A673 (cell line): ENCODE data around the gene DPH3. TPM values are rescaled to one million over a fixed set of nuclear protein-coding genes. Genes with fewer than 3 reads are reported as not detected.

Experiments
- BruUV-seq: library from RNA; stranded (reverse); fragments of 400-500 nt; replicated peaks from 2 replicates; lab custom pipeline; 2021; lab: Mats Ljungman, UMichigan
- CTCF ChIA-PET: fragments of 300-600 bp; sonication (Branson Sonifier 250); formaldehyde crosslinking; loops from one replicate; lab custom pipeline; 2022; ENCODE audit warnings: antibody characterized with exemption; lab: Charles Lee
- POLR2A ChIA-PET: fragments of 300-600 bp; sonication (Branson Sonifier 250); formaldehyde crosslinking; loops from one replicate; lab custom pipeline; 2022; ENCODE audit warnings: antibody characterized with exemption; ENCODE audit not compliant: low non-redundant PET; lab: Charles Lee
- DNase-seq: peaks from one replicate; pipeline ENCODE4 v3.0.0-alpha.2; 2015; ENCODE audit warnings: low spot score
- H3K27ac ChIP-seq: fragments of 200-600 bp; sonication (generic); 2 replicates; pipeline ENCODE4 v1.5.1; 2016; ENCODE audit warnings: mixed run types, low read depth, mild to moderate bottlenecking, mixed read lengths, antibody characterized with exemption, low read length; ENCODE audit not compliant: poor library complexity, severe bottlenecking
- H3K27me3 ChIP-seq: fragments of 200-600 bp; sonication (generic); replicated peaks from 2 replicates; pipeline ENCODE4 v1.6.1; 2017; ENCODE audit warnings: mixed run types, low read depth, mild to moderate bottlenecking, mixed read lengths, antibody characterized with exemption, low read length; ENCODE audit not compliant: insufficient read depth, poor library complexity
- H3K36me3 ChIP-seq: fragments of 200-600 bp; sonication (generic); 2 replicates; pipeline ENCODE4 v1.6.1; 2016; ENCODE audit warnings: mixed run types, mild to moderate bottlenecking, mixed read lengths, antibody characterized with exemption, low read length; ENCODE audit not compliant: insufficient read depth, poor library complexity, severe bottlenecking
- H3K4me1 ChIP-seq: fragments of 200-600 bp; sonication (generic); 2 replicates; pipeline ENCODE4 v1.6.1; 2017; ENCODE audit warnings: mixed run types, mild to moderate bottlenecking, mixed read lengths, antibody characterized with exemption, low read length; ENCODE audit not compliant: insufficient read depth, poor library complexity, severe bottlenecking
- H3K4me3 ChIP-seq: fragments of 200-600 bp; sonication (generic); 2 replicates; pipeline ENCODE4 v1.5.1; 2016; ENCODE audit warnings: low read depth, mixed run types, mild to moderate bottlenecking, mixed read lengths, low read length; ENCODE audit not compliant: poor library complexity, severe bottlenecking
- H3K9me3 ChIP-seq: fragments of 200-600 bp; sonication (generic); 2 replicates; pipeline ENCODE4 v1.6.1; 2016; ENCODE audit warnings: mixed run types, low read depth, mild to moderate bottlenecking, mixed read lengths, antibody characterized with exemption, low read length; ENCODE audit not compliant: poor library complexity, severe bottlenecking
- CTCF ChIP-seq: fragments of 300-800, 200-600 bp; sonication (generic); conservative IDR thresholded peaks from 2 replicates; pipeline ENCODE4 v1.5.1; 2017; ENCODE audit warnings: low read depth, mild to moderate bottlenecking, antibody characterized with exemption, low read length, moderate library complexity, mixed read lengths
- EZH2 ChIP-seq: fragments of 200-600 bp; sonication (generic); IDR thresholded peaks from 2 replicates; pipeline ENCODE4 v1.6.1; 2017; ENCODE audit warnings: borderline replicate concordance, low read depth, mild to moderate bottlenecking, mixed read lengths, antibody characterized with exemption, low read length; ENCODE audit not compliant: poor library complexity, severe bottlenecking
- intact Hi-C: fragments of 100-400 bp; cut with micrococcal nuclease; formaldehyde crosslinking; loops from one replicate; pipeline ENCODE4 v1.10.0; 2022; ENCODE audit not compliant: unreplicated experiment
- total RNA-seq: library from RNA; stranded (reverse); gene quantifications from 2 replicates; pipeline ENCODE4 v1.2.3, GENCODE V29; 2021

DPH3 gene
- total RNA-seq, 1 experiment from 2014 or later = 26.4 TPM

- Histone ChIP-seq H3K9me3 (no peaks in the 10 kb centered on the region), H3K27ac (no peak overlapping the region), H3K4me1 (no peaks in the 10 kb centered on the region), H3K4me3 (no peak overlapping the region), H3K27me3 (no peaks in the 10 kb centered on the region), H3K36me3 (no peaks in the 10 kb centered on the region)
- DNase-seq = no peak
- no TSS peak for BruUV-seq
- CTCF ChIA-PET = no interaction called here
- TF ChIP-seq CTCF (no peak), EZH2 (no peak)
- POLR2A ChIA-PET = no interaction called here
- intact Hi-C loops = no loop called here
These were observed 28.6 kb downstream of the DPH3 start for GRCh38 chr3:16236030-16236639.

GRCh38 chr3:16234281-16234680, 30.5 kb downstream of the DPH3 start:
- ChIA-PET CTCF (no interaction called here), POLR2A (no interaction called here)
- no peaks in the 10 kb centered on the region for H3K27me3 ChIP-seq
- no peaks in the 10 kb centered on the region for H3K9me3 ChIP-seq
- H3K4me3 ChIP-seq = no peak overlapping the region
- no TSS peak for BruUV-seq
- DNase-seq = no peak
- no peaks in the 10 kb centered on the region for H3K36me3 ChIP-seq
- TF ChIP-seq CTCF (no peak), EZH2 (no peak)
- H3K4me1 ChIP-seq = no peaks in the 10 kb centered on the region
- intact Hi-C loops = no loop called here
- no peak overlapping the region for H3K27ac ChIP-seq

- no peak for DNase-seq
- Histone ChIP-seq H3K27ac (no peak overlapping the region), H3K9me3 (no peaks in the 10 kb centered on the region), H3K27me3 (no peaks in the 10 kb centered on the region), H3K4me1 (no peaks in the 10 kb centered on the region), H3K4me3 (no peak overlapping the region), H3K36me3 (no peaks in the 10 kb centered on the region)
- CTCF ChIA-PET = no interaction called here
- no TSS peak for BruUV-seq
- TF ChIP-seq CTCF = no peak
- no peak for TF ChIP-seq EZH2
- intact Hi-C loops = no loop called here
- POLR2A ChIA-PET = no interaction called here
These were observed 30.9 kb downstream of the DPH3 start for GRCh38 chr3:16233806-16234205.
